Liver (tissue), 9 donors: Measurements from ENCODE around the gene DCC. TPM values are rescaled to one million over a fixed set of nuclear protein-coding genes. Genes with fewer than 3 reads are reported as not detected.

Source experiments
- DNase-seq: peaks from one replicate; pipeline ENCODE4 v3.0.0-alpha.2; 2017; ENCODE audit warnings: low spot score
- H3K27ac ChIP-seq, 2 donors: one replicate each; pipeline ENCODE4 v1.7.0; 2013; ENCODE audit warnings: inconsistent platforms in 2 of 2, low read length in 2 of 2, control low read depth in 1 of 2, low read depth in 1 of 2, mild to moderate bottlenecking in 1 of 2
- H3K27me3 ChIP-seq, 4 donors: one replicate each; pipeline versions ENCODE4 v1.6.1 to v1.7.0; 2013; ENCODE audit warnings: low read length in 3 of 4, inconsistent platforms in 1 of 4, mild to moderate bottlenecking in 1 of 4, moderate library complexity in 1 of 4; ENCODE audit not compliant: control insufficient read depth in 4 of 4, insufficient read depth in 4 of 4
- H3K36me3 ChIP-seq, 4 donors: one replicate each; pipeline versions ENCODE4 v1.6.1 to v1.7.0; 2013; ENCODE audit warnings: low read length in 3 of 4, mild to moderate bottlenecking in 3 of 4, low read depth in 1 of 4, moderate library complexity in 1 of 4; ENCODE audit not compliant: control insufficient read depth in 4 of 4, insufficient read depth in 3 of 4
- H3K4me1 ChIP-seq, 4 donors: one replicate each; pipeline versions ENCODE4 v1.6.1 to v1.7.0; 2013; ENCODE audit warnings: low read length in 3 of 4, mild to moderate bottlenecking in 3 of 4, moderate library complexity in 1 of 4; ENCODE audit not compliant: control insufficient read depth in 4 of 4, insufficient read depth in 4 of 4
- H3K4me3 ChIP-seq, 3 donors: one replicate each; pipeline versions ENCODE4 v1.6.1 to v1.7.0; 2013; ENCODE audit warnings: low read length in 3 of 3, control low read depth in 1 of 3, low read depth in 1 of 3, mild to moderate bottlenecking in 1 of 3
- H3K9ac ChIP-seq, 2 donors: one replicate each; pipeline ENCODE4 v1.7.0; 2013; ENCODE audit warnings: low read length in 2 of 2, mild to moderate bottlenecking in 2 of 2, moderate library complexity in 2 of 2, control low read depth in 1 of 2, low read depth in 1 of 2
- H3K9me3 ChIP-seq, 4 donors: one replicate each; pipeline versions ENCODE4 v1.6.1 to v1.7.0; 2013; ENCODE audit warnings: low read length in 3 of 4; ENCODE audit not compliant: control insufficient read depth in 4 of 4
- EGR1 ChIP-seq, 2 donors: IDR thresholded peaks; 2 replicates each; pipeline ENCODE4 v1.6.1; 2016 to 2018; ENCODE audit warnings: antibody characterized with exemption in 2 of 2, low read depth in 2 of 2
- FOXA1 ChIP-seq: IDR thresholded peaks from 2 replicates; pipeline ENCODE4 v1.6.1; 2016; ENCODE audit warnings: antibody characterized with exemption
- FOXA2 ChIP-seq: IDR thresholded peaks from 2 replicates; pipeline ENCODE4 v1.6.1; 2016; ENCODE audit warnings: antibody characterized with exemption
- GABPA ChIP-seq, 2 donors: IDR thresholded peaks in 1 of 2; conservative IDR thresholded peaks in 1 of 2; 2 replicates each; pipeline ENCODE4 v1.6.1; 2016; ENCODE audit warnings: antibody characterized with exemption in 2 of 2, mild to moderate bottlenecking in 1 of 2, moderate library complexity in 1 of 2
- HNF4A ChIP-seq, 2 donors: conservative IDR thresholded peaks; 2 replicates each; pipeline ENCODE4 v1.6.1; 2016; ENCODE audit warnings: antibody characterized with exemption in 2 of 2, mild to moderate bottlenecking in 2 of 2
- HNF4G ChIP-seq: IDR thresholded peaks from 2 replicates; pipeline ENCODE4 v1.6.1; 2016; ENCODE audit warnings: antibody characterized with exemption
- JUND ChIP-seq, 2 donors: IDR thresholded peaks; 2 replicates each; pipeline ENCODE4 v1.6.1; 2016; ENCODE audit warnings: antibody characterized with exemption in 2 of 2
- NR2F2 ChIP-seq: IDR thresholded peaks from 2 replicates; pipeline ENCODE4 v1.6.1; 2016; ENCODE audit warnings: antibody characterized with exemption
- RAD21 ChIP-seq, 2 donors: IDR thresholded peaks; 2 replicates each; pipeline ENCODE4 v1.6.1; 2016; ENCODE audit warnings: antibody characterized with exemption in 2 of 2, mild to moderate bottlenecking in 2 of 2
- RXRA ChIP-seq, 2 donors: IDR thresholded peaks; 2 replicates each; pipeline ENCODE4 v1.6.1; 2017 to 2018; ENCODE audit warnings: antibody characterized with exemption in 2 of 2, mild to moderate bottlenecking in 1 of 2
- SP1 ChIP-seq: IDR thresholded peaks from 2 replicates; pipeline ENCODE4 v1.6.1; 2018; ENCODE audit warnings: antibody characterized with exemption, mild to moderate bottlenecking
- TAF1 ChIP-seq: conservative IDR thresholded peaks from 2 replicates; pipeline ENCODE4 v1.6.1; 2016; ENCODE audit warnings: antibody characterized with exemption, mild to moderate bottlenecking
- YY1 ChIP-seq: IDR thresholded peaks from 2 replicates; pipeline ENCODE4 v1.6.1; 2016; ENCODE audit warnings: antibody characterized with exemption, mild to moderate bottlenecking
- WGBS: extraction: QIAGEN DNeasy Blood & Tissue Kit; methylation state at CpG from one replicate; pipeline ENCODE4 v1.1.7; 2013; 5-methylcytosine and 5-hydroxymethylcytosine counted together
- polyA plus RNA-seq, 2 donors: library from polyadenylated mRNA; stranded (reverse) in 1 of 2; unstranded in 1 of 2; fragments of 200-250 nt in 1 of 2; fragments of >200 nt in 1 of 2; fragmentation: Nextera tagmentation in 1 of 2; extraction: Ambion mirVana in 1 of 2; gene quantifications; one replicate each; pipeline versions ENCODE4 v1.2.1 to v1.2.3, GENCODE V29; 2013 to 2015
- total RNA-seq, 2 donors: library from RNA; depleted of rRNA; stranded (reverse); fragments of >200 nt; gene quantifications; one replicate each; pipeline ENCODE4 v1.2.3, GENCODE V29; 2014
- TF ChIP-seq, protein P1 (sequence below): IDR thresholded peaks from 2 replicates; pipeline ENCODE4 v1.6.1; 2016; ENCODE audit warnings: antibody characterized with exemption, mild to moderate bottlenecking
- TF ChIP-seq, protein P2 (sequence below): IDR thresholded peaks from 2 replicates; pipeline ENCODE4 v1.6.1; 2016; ENCODE audit warnings: antibody characterized with exemption
- TF ChIP-seq, protein P3 (sequence below): IDR thresholded peaks from 2 replicates; pipeline ENCODE4 v1.6.1; 2016; ENCODE audit warnings: antibody characterized with exemption
- TF ChIP-seq, protein P4 (sequence below): IDR thresholded peaks from 2 replicates; pipeline ENCODE4 v1.6.1; 2016; ENCODE audit warnings: antibody characterized with exemption
- donor health status: healthy.
- donor health status: healthy.
- donor health status: healthy.
- donor health status: healthy.
- donor health status: healthy.

Gene DCC
- total and polyA plus RNA-seq, 4 donors, result under 0.01 to 0.03 TPM; not detected in 2

DNA sequence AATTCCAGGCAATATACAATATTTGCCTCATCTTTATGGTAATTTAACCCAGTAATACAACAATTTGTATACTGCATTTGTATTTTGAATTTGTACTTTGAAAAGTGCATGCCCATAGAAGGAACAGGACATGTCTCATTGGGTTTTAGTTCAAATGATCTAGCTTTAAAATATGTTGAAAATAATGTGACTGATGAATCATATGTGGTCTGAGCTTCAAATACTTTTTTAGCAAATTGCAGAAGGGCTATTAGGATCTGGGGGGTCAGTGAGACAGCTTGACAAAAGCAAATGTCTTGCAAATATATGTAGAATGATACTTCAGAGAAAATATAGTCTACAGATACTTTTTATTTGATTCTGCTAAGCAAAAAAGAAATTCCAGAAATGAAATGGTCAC is 248.9 kb downstream of the DCC start:
- Histone ChIP-seq H3K4me1 (no peaks in the 10 kb centered on the region), H3K27me3 (no peaks in the 10 kb centered on the region), H3K9ac (no peak overlapping the region), H3K36me3 (no peaks in the 10 kb centered on the region), H3K4me3 (no peak overlapping the region), H3K27ac (no peak overlapping the region), H3K9me3 (no peaks in the 10 kb centered on the region)
- TF ChIP-seq JUND (IDR thresholded peaks at IDR 0.05) (no peak), NR2F2 (no peak), FOXA2 (no peak), RAD21 (IDR thresholded peaks at IDR 0.05) (no peak), YY1 (no peak), GABPA (IDR thresholded peaks at IDR 0.05 in 1 of 2, conservative IDR thresholded peaks at IDR 0.05 in 1 of 2) (no peak), FOXA1 (no peak), SP1 (no peak), TAF1 (no peak), HNF4G (no peak), HNF4A (conservative IDR thresholded peaks at IDR 0.05) (no peak), RXRA (IDR thresholded peaks at IDR 0.05) (no peak), EGR1 (IDR thresholded peaks at IDR 0.05; ENCODE audit: low read depth in 2 of 2) (no peak)
- TF ChIP-seq, protein P1, sequence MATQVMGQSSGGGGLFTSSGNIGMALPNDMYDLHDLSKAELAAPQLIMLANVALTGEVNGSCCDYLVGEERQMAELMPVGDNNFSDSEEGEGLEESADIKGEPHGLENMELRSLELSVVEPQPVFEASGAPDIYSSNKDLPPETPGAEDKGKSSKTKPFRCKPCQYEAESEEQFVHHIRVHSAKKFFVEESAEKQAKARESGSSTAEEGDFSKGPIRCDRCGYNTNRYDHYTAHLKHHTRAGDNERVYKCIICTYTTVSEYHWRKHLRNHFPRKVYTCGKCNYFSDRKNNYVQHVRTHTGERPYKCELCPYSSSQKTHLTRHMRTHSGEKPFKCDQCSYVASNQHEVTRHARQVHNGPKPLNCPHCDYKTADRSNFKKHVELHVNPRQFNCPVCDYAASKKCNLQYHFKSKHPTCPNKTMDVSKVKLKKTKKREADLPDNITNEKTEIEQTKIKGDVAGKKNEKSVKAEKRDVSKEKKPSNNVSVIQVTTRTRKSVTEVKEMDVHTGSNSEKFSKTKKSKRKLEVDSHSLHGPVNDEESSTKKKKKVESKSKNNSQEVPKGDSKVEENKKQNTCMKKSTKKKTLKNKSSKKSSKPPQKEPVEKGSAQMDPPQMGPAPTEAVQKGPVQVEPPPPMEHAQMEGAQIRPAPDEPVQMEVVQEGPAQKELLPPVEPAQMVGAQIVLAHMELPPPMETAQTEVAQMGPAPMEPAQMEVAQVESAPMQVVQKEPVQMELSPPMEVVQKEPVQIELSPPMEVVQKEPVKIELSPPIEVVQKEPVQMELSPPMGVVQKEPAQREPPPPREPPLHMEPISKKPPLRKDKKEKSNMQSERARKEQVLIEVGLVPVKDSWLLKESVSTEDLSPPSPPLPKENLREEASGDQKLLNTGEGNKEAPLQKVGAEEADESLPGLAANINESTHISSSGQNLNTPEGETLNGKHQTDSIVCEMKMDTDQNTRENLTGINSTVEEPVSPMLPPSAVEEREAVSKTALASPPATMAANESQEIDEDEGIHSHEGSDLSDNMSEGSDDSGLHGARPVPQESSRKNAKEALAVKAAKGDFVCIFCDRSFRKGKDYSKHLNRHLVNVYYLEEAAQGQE, result no peak
- TF ChIP-seq, protein P2, sequence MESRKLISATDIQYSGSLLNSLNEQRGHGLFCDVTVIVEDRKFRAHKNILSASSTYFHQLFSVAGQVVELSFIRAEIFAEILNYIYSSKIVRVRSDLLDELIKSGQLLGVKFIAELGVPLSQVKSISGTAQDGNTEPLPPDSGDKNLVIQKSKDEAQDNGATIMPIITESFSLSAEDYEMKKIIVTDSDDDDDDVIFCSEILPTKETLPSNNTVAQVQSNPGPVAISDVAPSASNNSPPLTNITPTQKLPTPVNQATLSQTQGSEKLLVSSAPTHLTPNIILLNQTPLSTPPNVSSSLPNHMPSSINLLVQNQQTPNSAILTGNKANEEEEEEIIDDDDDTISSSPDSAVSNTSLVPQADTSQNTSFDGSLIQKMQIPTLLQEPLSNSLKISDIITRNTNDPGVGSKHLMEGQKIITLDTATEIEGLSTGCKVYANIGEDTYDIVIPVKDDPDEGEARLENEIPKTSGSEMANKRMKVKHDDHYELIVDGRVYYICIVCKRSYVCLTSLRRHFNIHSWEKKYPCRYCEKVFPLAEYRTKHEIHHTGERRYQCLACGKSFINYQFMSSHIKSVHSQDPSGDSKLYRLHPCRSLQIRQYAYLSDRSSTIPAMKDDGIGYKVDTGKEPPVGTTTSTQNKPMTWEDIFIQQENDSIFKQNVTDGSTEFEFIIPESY, result no peak
- TF ChIP-seq, protein P3, sequence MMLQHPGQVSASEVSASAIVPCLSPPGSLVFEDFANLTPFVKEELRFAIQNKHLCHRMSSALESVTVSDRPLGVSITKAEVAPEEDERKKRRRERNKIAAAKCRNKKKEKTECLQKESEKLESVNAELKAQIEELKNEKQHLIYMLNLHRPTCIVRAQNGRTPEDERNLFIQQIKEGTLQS, result no peak
- TF ChIP-seq, protein P4, sequence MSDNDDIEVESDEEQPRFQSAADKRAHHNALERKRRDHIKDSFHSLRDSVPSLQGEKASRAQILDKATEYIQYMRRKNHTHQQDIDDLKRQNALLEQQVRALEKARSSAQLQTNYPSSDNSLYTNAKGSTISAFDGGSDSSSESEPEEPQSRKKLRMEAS, result no peak
- no peak for DNase-seq

DNA sequence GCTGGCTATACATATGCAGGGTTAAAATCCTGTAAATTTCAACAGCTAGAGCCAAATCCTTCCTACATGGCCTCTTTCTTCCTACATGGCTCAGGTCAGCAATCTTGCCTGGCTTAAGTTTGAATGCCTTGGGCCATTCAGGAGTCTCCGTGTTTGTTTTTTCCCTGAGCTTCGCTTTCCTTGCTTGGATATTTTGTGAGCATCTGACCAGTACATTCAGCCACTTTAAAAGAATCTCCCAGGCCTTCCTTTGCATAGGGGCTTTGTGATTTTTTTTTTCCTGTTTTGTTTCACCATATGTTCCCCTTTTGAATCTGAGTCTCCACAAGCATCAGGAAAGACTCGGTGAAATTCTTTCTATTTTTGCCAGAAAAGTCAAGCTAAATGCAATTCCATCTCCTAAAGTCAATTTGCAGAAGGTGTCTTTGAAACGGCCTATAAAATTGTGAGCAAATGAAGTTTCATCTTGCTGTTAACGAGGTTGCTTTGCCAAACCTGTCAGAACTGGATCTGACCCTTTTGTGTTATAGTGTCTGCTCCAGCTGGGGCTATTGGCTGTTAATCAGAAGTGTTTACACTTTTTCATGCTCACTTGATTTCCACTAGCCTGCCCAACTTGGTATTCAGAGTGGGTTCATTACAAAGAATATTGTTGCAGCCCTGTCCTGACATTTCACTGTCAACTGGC is 256.9 kb downstream of the DCC start:
- Histone ChIP-seq H3K4me1 (no peaks in the 10 kb centered on the region), H3K27ac (no peak overlapping the region), H3K36me3 (no peaks in the 10 kb centered on the region), H3K9ac (no peak overlapping the region), H3K27me3 (no peaks in the 10 kb centered on the region), H3K9me3 (no peaks in the 10 kb centered on the region), H3K4me3 (no peak overlapping the region)
- DNase-seq, result no peak
- TF ChIP-seq SP1, result no peak
- no peak for TF ChIP-seq JUND (IDR thresholded peaks at IDR 0.05)
- TF ChIP-seq NR2F2, result no peak
- TF ChIP-seq HNF4G, result no peak
- no peak for TF ChIP-seq TAF1
- no peak for TF ChIP-seq HNF4A (conservative IDR thresholded peaks at IDR 0.05)
- no peak for TF ChIP-seq RXRA (IDR thresholded peaks at IDR 0.05)
- no peak for TF ChIP-seq FOXA2
- no peak for TF ChIP-seq GABPA (IDR thresholded peaks at IDR 0.05 in 1 of 2, conservative IDR thresholded peaks at IDR 0.05 in 1 of 2)
- WGBS, result 53% methylated on average over 5 of the region's 5 CpGs
